GM10248 (cell line): ENCODE results near the gene GPATCH4.
A peak's percentile ranks its signal among the peaks of the same experiment; 100 is the strongest.

Experiments used
- CTCF ChIA-PET: fragments of 300-600 bp; sonication (Branson Sonifier 250); formaldehyde crosslinking; extraction: SDS; loops from one replicate; lab custom pipeline; 2021; ENCODE audit warnings: antibody characterized with exemption; lab: Yijun Ruan, JAX
- POLR2A ChIA-PET: fragments of 350-650 bp; sonication (Branson Sonifier 250); formaldehyde crosslinking; extraction: SDS; loops from one replicate; lab custom pipeline; 2020; ENCODE audit warnings: antibody characterized with exemption; lab: Yijun Ruan, JAX
- DNase-seq: peaks from one replicate; pipeline ENCODE4 v3.0.0; 2012; ENCODE audit errors: extremely low spot score
- TF ChIP-seq, protein P1 (sequence below): IDR thresholded peaks from 2 replicates; pipeline ENCODE4 v1.5.1; 2012; ENCODE audit warnings: mild to moderate bottlenecking, low read depth; ENCODE audit errors: extremely low read depth, missing control alignments, control extremely low read depth

Gene GPATCH4

DNA sequence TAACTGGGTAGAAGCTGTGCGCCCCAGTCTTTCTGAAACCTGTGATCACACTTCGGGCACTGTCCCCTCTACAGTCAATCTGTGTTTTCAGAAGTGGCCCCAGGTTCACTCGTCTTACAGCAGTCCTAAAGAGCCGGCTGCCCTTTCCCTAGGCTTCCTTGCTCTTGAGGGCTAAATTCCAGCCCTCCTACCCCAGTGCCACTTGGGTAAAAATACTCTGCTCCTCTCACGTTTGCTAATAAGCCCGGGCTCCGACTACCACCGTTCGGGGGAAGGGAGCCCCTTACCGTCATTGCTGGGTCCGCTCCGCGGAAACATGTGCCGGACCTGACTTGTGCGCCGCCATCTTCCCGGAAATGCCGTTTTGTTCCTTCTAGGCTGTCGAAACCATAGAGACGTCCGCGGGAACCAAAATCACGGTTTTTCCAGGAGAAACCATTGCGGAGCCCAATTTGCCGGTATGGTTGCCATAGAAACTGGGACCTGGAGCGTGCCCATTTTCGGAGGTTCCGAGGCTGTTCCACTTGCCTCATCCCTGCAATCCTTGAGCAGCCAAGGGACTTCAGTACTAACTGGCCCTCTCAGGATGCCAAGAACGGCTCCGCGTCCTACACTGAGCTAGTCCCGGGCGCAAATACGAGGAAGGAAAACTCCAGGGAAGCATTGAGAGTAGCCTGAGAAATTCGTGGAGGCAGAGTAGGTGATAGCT lies at the start of gene GPATCH4:
TSS of gene GPATCH4 (minus strand) at position 358 of the 709 bp plus-strand sequence.
- ChIA-PET POLR2A (interaction anchor here (0.7 to 0.8 kb wide), 2 partner anchors 100 to 144 kb away, joined by 3 read pairs; partner anchors contain the start of gene MEF2D), CTCF (interaction anchor here (0.7 to 3.3 kb wide), 13 partner anchors 10 to 215 kb away, joined by 3 to 14 read pairs (median 4); partner anchors contain the start of genes HAPLN2 and NAXE)
- peak; percentile 78 for DNase-seq
- TF ChIP-seq, protein P1, sequence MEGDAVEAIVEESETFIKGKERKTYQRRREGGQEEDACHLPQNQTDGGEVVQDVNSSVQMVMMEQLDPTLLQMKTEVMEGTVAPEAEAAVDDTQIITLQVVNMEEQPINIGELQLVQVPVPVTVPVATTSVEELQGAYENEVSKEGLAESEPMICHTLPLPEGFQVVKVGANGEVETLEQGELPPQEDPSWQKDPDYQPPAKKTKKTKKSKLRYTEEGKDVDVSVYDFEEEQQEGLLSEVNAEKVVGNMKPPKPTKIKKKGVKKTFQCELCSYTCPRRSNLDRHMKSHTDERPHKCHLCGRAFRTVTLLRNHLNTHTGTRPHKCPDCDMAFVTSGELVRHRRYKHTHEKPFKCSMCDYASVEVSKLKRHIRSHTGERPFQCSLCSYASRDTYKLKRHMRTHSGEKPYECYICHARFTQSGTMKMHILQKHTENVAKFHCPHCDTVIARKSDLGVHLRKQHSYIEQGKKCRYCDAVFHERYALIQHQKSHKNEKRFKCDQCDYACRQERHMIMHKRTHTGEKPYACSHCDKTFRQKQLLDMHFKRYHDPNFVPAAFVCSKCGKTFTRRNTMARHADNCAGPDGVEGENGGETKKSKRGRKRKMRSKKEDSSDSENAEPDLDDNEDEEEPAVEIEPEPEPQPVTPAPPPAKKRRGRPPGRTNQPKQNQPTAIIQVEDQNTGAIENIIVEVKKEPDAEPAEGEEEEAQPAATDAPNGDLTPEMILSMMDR = no peak

DNA sequence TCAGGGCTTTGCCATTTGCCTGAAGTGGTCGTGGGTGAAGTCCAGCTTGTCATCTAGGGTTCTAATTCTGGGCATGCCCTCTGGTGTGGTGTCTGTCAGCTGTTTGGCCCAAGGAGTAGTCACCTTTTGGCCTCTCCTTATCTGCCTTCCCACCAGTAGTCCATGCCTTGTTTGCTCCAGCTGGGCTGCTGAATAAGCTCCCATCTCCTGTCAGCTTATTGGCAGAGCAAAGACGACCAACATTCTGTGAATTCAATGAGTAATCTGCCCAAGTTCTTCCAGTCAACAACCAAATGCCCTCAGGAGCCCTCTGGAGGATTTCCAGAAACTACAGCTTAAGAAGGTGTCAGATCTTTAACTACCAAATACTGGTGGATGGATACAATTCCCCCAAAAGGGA lies 47.7 kb upstream of the GPATCH4 start:
- TF ChIP-seq, protein P1 = no peak
- POLR2A ChIA-PET = no interaction called here
- CTCF ChIA-PET = interaction anchor here (0.9 to 5.8 kb wide), 16 partner anchors 9 to 263 kb away, joined by 3 to 61 read pairs (median 4); partner anchors contain the start of gene CRABP2
- no peak for DNase-seq

- DNase-seq = no peak
- ChIA-PET CTCF (interaction anchor here (0.9 to 5.8 kb wide), 16 partner anchors 10 to 263 kb away, joined by 3 to 61 read pairs (median 4); partner anchors contain the start of gene CRABP2), POLR2A (no interaction called here)
- TF ChIP-seq, protein P1 = no peak
These were observed 47.2 kb upstream of the GPATCH4 start for GRCh38 chr1:156648496-156648895.

- no peak for DNase-seq
- CTCF ChIA-PET = interaction anchor here (2.4 to 5.8 kb wide), 3 partner anchors 14 to 145 kb away, joined by 6 to 52 read pairs (median 16); no protein-coding TSS in a partner anchor
- TF ChIP-seq, protein P1 = no peak
- POLR2A ChIA-PET = no interaction called here
These were observed 46.1 kb upstream of the GPATCH4 start for GRCh38 chr1:156647351-156647750.

DNA sequence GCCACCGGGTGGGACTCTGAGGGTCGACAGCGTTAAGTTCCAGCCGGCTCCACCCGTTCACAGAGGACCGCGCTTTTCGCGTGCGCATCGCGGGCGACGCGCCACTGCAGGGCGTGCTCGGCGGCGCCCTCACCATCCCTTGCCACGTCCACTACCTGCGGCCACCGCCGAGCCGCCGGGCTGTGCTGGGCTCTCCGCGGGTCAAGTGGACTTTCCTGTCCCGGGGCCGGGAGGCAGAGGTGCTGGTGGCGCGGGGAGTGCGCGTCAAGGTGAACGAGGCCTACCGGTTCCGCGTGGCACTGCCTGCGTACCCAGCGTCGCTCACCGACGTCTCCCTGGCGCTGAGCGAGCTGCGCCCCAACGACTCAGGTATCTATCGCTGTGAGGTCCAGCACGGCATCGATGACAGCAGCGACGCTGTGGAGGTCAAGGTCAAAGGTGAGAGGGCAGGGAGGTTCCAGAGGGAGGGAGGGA lies 45.5 kb upstream of the GPATCH4 start:
- DNase-seq = no peak
- POLR2A ChIA-PET = no interaction called here
- CTCF ChIA-PET = interaction anchor here (1.3 to 2.6 kb wide), 4 partner anchors 10 to 145 kb away, joined by 3 to 16 read pairs (median 6); no protein-coding TSS in a partner anchor
- TF ChIP-seq, protein P1 = no peak

- ChIA-PET CTCF (interaction anchor here (1.3 to 2.6 kb wide), 5 partner anchors 11 to 37 kb away, joined by 3 to 16 read pairs (median 5); no protein-coding TSS in a partner anchor), POLR2A (no interaction called here)
- TF ChIP-seq, protein P1 = no peak
- no peak for DNase-seq
These were observed 44.4 kb upstream of the GPATCH4 start for GRCh38 chr1:156645666-156646065.
